LNCAP (cell line): ENCODE results near the gene AQP5.

Source experiments
- TF ChIP-seq, protein P1 (sequence below): fragments of 450-650 bp; IDR thresholded peaks from 2 replicates; pipeline ENCODE4 v1.5.1; 2017; ENCODE audit warnings: mild to moderate bottlenecking

AQP5 gene

GRCh38 chr12:50004696-50005095 lies 43.0 kb downstream of the AQP5 start:
- TF ChIP-seq, protein P1, sequence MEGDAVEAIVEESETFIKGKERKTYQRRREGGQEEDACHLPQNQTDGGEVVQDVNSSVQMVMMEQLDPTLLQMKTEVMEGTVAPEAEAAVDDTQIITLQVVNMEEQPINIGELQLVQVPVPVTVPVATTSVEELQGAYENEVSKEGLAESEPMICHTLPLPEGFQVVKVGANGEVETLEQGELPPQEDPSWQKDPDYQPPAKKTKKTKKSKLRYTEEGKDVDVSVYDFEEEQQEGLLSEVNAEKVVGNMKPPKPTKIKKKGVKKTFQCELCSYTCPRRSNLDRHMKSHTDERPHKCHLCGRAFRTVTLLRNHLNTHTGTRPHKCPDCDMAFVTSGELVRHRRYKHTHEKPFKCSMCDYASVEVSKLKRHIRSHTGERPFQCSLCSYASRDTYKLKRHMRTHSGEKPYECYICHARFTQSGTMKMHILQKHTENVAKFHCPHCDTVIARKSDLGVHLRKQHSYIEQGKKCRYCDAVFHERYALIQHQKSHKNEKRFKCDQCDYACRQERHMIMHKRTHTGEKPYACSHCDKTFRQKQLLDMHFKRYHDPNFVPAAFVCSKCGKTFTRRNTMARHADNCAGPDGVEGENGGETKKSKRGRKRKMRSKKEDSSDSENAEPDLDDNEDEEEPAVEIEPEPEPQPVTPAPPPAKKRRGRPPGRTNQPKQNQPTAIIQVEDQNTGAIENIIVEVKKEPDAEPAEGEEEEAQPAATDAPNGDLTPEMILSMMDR = no peak

DNA sequence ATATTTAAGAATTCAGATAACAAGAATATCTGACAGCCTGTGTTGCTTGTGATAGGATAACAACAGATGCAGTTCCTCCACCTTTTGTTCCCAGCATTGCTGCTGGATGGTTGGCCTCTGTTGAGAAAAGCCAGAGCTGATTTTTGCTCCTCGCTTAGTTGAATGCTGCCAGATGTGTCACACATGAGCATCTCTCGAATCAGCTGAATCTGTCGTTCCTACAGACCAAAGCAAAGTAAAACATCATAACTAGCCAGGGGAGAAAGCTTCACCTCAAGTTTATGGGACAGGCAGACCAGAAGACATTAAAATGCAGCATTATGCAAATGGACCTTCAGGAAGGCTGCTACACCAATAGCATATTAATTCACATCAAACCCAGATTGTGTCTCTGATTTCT lies 43.5 kb downstream of the AQP5 start:
- TF ChIP-seq, protein P1 = no peak

DNA sequence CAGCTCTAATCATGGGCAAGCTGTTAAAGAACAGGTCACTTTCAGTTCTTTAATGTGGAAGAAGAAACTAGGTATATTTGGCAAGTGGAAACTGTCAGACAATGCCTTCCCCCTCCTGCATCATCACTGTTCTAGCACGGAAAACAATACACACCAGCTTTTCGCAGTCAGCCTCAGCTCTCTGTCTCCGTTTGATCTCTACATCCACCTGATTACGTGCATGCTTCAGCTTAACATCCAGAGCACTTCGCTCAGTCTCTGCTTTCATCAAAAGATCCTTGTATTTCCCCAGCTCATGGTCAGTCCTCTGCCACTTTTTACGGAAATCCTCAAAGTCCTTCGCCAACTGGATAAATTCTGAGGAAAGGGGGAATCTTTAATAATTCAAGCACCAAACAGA lies 44.6 kb downstream of the AQP5 start:
- TF ChIP-seq, protein P1 = no peak

DNA sequence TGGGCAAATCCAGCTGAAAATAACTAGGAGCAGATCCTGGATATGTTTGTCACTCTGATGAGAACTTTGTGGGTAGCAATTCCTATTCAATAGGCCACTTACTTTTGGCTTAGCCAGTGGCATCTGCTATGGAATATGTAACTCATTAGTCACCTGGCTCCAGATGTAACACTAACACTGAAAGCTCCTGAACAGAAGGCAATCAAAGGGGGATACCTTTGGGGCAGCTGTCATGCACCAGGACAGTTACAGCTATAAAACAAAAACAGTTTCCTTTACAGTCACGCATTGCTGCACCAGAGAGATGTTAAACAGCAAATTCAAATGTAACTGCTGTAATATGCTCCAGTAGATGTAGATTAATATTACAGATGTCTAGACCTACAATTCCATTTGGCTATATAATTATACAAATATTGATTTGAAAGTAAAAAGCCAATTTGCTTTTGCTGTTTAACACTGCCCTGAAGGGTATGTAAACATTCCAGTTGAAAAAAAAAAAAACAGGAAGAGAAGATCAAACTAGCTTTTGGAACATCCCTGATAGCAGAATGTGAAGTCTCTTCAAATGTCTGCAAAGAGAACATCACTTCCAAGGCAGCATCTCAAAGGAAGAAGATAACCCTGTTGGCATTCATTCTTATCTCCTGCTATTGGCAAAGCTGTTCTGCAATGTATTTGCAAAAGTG lies 45.2 kb downstream of the AQP5 start:
- TF ChIP-seq, protein P1 = no peak

DNA sequence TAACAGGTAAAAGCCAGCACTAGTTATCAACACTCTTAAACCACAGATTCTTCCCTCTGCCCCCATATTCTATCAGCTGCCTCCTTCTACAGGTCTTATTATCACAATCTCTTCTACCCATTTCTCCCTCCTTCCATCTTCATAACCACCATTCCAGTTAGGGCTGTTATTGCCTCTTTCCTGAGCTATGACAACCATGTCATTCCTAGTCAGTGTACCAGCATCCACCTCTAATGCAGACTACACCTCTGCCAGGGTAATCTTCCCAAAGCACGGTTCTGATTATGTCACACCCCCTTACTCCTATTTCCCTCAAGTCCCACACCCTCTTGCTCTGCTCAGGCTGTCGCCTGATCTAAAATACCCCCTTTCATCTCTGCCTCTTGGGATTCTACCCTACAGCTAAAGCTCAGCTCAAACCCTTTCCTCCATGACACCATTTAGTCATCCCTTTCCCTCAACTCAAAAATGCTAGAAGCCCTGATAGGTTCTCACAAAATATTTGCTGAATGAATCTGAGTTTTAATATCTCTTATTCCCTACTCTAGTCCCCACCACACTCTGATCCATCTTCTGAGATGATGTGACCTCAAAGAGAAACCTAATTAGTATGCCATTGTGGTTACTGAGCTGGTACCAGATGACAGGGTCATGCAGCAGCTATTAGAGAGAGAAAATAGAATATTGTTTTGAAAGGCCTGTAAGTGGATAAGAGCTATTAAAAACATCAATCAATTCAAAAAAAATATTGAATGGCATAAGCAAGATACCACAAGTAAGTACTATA lies 51.9 kb downstream of the AQP5 start:
- TF ChIP-seq, protein P1 = no peak

- TF ChIP-seq, protein P1 = no peak
These were observed 52.7 kb downstream of the AQP5 start for GRCh38 chr12:50014342-50014741.
